ENCODE measurements around the gene EIF3I.

EIF3I gene

DNA sequence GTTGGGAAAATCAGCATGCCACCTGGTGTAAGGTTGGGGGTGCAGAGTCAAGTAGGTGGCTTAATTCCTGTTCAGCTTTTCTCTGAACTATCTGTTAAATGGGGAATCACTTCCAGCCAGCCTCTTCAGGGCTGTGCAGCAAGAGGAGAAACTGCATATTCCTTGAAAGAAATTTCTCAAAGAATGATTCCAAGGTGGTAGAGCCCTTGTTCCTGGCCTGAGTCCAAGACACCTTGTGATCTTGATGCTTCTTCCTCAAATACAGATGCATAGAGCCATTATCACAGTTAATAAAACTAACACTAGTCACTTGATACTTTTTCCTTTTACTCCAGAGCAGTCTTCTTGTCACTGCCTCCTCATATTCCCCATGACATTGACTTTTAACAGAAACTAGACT, 37.6 kb upstream of the EIF3I start:
- no peak overlapping the region for H2AFZ ChIP-seq (ENCODE audit: low read length)
- peaks cover 22% of the 10 kb centered on the region for H3K79me2 ChIP-seq (ENCODE audit: insufficient read depth, low read length)
- no peak overlapping the region for H3K27ac ChIP-seq (ENCODE audit: low read depth, low read length, poor library complexity, severe bottlenecking)
- no peaks in the 10 kb centered on the region for H4K20me1 ChIP-seq (ENCODE audit: insufficient read depth, low read length)
- no peaks in the 10 kb centered on the region for H3K9me2 ChIP-seq (ENCODE audit: low read depth, low read length)
- no peak overlapping the region for H3K9ac ChIP-seq (ENCODE audit: low read length)
- H3F3A ChIP-seq (ENCODE audit: insufficient read depth, low read length) = no peaks in the 10 kb centered on the region
- H3K4me2 ChIP-seq (ENCODE audit: low read length) = no peak overlapping the region
- no peak overlapping the region for H3K4me3 ChIP-seq (ENCODE audit: low read depth, low read length, poor library complexity, severe bottlenecking)
- peaks cover 16% of the 10 kb centered on the region for H3K4me1 ChIP-seq (ENCODE audit: insufficient read depth, low read length, severe bottlenecking)
- H3K36me3 ChIP-seq (ENCODE audit: insufficient read depth, low read length) = peaks cover 81% of the 10 kb centered on the region
- H3K27me3 ChIP-seq (ENCODE audit: insufficient read depth, low read length) = no peaks in the 10 kb centered on the region
- H3K9me3 ChIP-seq (ENCODE audit: low read length) = no peaks in the 10 kb centered on the region
- TF ChIP-seq EZH2 (IDR thresholded peaks at IDR 0.05; ENCODE audit: borderline replicate concordance, low read length) = no peak
- TF ChIP-seq, protein P1, sequence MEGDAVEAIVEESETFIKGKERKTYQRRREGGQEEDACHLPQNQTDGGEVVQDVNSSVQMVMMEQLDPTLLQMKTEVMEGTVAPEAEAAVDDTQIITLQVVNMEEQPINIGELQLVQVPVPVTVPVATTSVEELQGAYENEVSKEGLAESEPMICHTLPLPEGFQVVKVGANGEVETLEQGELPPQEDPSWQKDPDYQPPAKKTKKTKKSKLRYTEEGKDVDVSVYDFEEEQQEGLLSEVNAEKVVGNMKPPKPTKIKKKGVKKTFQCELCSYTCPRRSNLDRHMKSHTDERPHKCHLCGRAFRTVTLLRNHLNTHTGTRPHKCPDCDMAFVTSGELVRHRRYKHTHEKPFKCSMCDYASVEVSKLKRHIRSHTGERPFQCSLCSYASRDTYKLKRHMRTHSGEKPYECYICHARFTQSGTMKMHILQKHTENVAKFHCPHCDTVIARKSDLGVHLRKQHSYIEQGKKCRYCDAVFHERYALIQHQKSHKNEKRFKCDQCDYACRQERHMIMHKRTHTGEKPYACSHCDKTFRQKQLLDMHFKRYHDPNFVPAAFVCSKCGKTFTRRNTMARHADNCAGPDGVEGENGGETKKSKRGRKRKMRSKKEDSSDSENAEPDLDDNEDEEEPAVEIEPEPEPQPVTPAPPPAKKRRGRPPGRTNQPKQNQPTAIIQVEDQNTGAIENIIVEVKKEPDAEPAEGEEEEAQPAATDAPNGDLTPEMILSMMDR (IDR thresholded peaks at IDR 0.05; ENCODE audit: low read length) = no peak

DNA sequence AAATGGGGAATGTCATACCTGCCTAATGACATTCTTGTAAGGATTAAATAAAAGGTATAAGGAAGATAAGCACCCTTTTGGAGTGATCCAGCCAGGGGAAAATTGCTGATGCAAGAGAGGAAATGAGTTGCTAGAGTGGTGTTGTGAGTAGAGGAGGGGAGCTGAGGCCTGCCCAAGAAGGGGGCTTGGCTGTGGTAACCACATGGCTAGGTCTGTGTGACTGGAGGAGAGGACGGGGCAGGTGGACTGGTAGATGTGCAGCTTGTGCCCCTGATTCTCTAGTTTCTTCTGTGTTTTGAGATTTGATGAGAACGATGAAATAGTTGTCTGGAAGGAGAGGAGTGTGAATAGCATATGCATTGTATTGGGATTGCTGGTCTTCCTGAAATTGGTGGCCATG, 36.1 kb upstream of the EIF3I start:
- peaks cover 8% of the 10 kb centered on the region for H3K4me1 ChIP-seq (ENCODE audit: insufficient read depth, low read length, severe bottlenecking)
- H3K9ac ChIP-seq (ENCODE audit: low read length) = no peak overlapping the region
- H3K36me3 ChIP-seq (ENCODE audit: insufficient read depth, low read length) = peaks cover 86% of the 10 kb centered on the region
- H3K4me2 ChIP-seq (ENCODE audit: low read length) = no peak overlapping the region
- H3K27ac ChIP-seq (ENCODE audit: low read depth, low read length, poor library complexity, severe bottlenecking) = no peak overlapping the region
- H3K9me3 ChIP-seq (ENCODE audit: low read length) = no peaks in the 10 kb centered on the region
- no peaks in the 10 kb centered on the region for H3F3A ChIP-seq (ENCODE audit: insufficient read depth, low read length)
- peaks cover 10% of the 10 kb centered on the region for H3K79me2 ChIP-seq (ENCODE audit: insufficient read depth, low read length)
- H3K9me2 ChIP-seq (ENCODE audit: low read depth, low read length) = no peaks in the 10 kb centered on the region
- no peak for TF ChIP-seq EZH2 (IDR thresholded peaks at IDR 0.05; ENCODE audit: borderline replicate concordance, low read length)
- TF ChIP-seq, protein P1 (IDR thresholded peaks at IDR 0.05; ENCODE audit: low read length) = no peak
- no peak overlapping the region for H3K4me3 ChIP-seq (ENCODE audit: low read depth, low read length, poor library complexity, severe bottlenecking)
- no peak overlapping the region for H2AFZ ChIP-seq (ENCODE audit: low read length)
- H3K27me3 ChIP-seq (ENCODE audit: insufficient read depth, low read length) = no peaks in the 10 kb centered on the region
- H4K20me1 ChIP-seq (ENCODE audit: insufficient read depth, low read length) = no peaks in the 10 kb centered on the region

- Histone ChIP-seq H4K20me1 (ENCODE audit: insufficient read depth, low read length) (no peaks in the 10 kb centered on the region), H3F3A (ENCODE audit: insufficient read depth, low read length) (no peaks in the 10 kb centered on the region), H2AFZ (ENCODE audit: low read length) (no peak overlapping the region), H3K4me1 (ENCODE audit: insufficient read depth, low read length, severe bottlenecking) (peaks cover 4% of the 10 kb centered on the region), H3K27ac (ENCODE audit: low read depth, low read length, poor library complexity, severe bottlenecking) (no peak overlapping the region), H3K36me3 (ENCODE audit: insufficient read depth, low read length) (peaks cover 86% of the 10 kb centered on the region), H3K4me3 (ENCODE audit: low read depth, low read length, poor library complexity, severe bottlenecking) (no peak overlapping the region), H3K9ac (ENCODE audit: low read length) (no peak overlapping the region), H3K9me2 (ENCODE audit: low read depth, low read length) (no peaks in the 10 kb centered on the region), H3K9me3 (ENCODE audit: low read length) (no peaks in the 10 kb centered on the region), H3K27me3 (ENCODE audit: insufficient read depth, low read length) (no peaks in the 10 kb centered on the region), H3K4me2 (ENCODE audit: low read length) (no peak overlapping the region), H3K79me2 (ENCODE audit: insufficient read depth, low read length) (peaks cover 6% of the 10 kb centered on the region)
- TF ChIP-seq, protein P1 (IDR thresholded peaks at IDR 0.05; ENCODE audit: low read length) = no peak
- no peak for TF ChIP-seq EZH2 (IDR thresholded peaks at IDR 0.05; ENCODE audit: borderline replicate concordance, low read length)
Observed at GRCh38 chr1:32186491-32186890, 35.7 kb upstream of the EIF3I start.

Measured in OCI-LY1 (cell line).